ENCODE measurements around the gene LCE4A.

DNA sequence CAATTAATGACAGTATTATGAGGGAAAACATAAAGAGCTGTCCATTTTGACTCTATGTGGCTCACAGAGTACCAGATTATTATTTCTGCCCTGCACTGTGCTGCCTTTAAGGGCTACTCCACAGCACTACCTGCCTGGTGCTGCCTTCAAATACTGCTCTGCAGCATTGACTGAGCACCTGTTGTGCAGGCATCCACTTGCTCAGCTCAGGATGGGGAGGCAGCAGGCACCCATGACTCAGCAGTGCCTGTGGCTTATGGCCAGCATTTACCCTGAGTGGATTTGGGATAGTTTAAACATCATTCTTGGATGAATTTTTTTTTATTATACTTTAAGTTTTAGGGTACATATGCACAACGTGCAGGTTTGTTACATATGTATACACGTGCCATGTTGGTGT, 48.9 kb downstream of the LCE4A start:
- TF ChIP-seq, protein P1, sequence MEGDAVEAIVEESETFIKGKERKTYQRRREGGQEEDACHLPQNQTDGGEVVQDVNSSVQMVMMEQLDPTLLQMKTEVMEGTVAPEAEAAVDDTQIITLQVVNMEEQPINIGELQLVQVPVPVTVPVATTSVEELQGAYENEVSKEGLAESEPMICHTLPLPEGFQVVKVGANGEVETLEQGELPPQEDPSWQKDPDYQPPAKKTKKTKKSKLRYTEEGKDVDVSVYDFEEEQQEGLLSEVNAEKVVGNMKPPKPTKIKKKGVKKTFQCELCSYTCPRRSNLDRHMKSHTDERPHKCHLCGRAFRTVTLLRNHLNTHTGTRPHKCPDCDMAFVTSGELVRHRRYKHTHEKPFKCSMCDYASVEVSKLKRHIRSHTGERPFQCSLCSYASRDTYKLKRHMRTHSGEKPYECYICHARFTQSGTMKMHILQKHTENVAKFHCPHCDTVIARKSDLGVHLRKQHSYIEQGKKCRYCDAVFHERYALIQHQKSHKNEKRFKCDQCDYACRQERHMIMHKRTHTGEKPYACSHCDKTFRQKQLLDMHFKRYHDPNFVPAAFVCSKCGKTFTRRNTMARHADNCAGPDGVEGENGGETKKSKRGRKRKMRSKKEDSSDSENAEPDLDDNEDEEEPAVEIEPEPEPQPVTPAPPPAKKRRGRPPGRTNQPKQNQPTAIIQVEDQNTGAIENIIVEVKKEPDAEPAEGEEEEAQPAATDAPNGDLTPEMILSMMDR (IDR thresholded peaks at IDR 0.05 in 4 of 5, conservative IDR thresholded peaks at IDR 0.05 in 1 of 5), result no peak
- TF ChIP-seq POLR2A (IDR thresholded peaks at IDR 0.05), result no peak
